A549 treated with AZD9567 at 1 μM for 4 hours (cell line): ENCODE measurements around the gene AMOT. TPM values are rescaled to one million over a fixed set of nuclear protein-coding genes. Genes with fewer than 3 reads are reported as not detected.

Experiments
- total RNA-seq: library from RNA; stranded (reverse); fragments of 200-300 nt; extraction: Qiagen RNA extraction; gene quantifications from 5 replicates; pipeline ENCODE4 v1.2.3, GENCODE V29; 2022; ENCODE audit not compliant: insufficient read depth

Gene AMOT
- 0.01 to 0.05 TPM (median 0.03 TPM) in 4 of 5 replicates, not detected in the other for total RNA-seq

GRCh38 chrX:112840382-112841113 is at the start of gene AMOT:
TSS of gene AMOT (minus strand) at chrX:112840831. CDS start at chrX:112823126, 17,705 bp downstream.

Other genes starting within 250 kb of the AMOT start
- gene LHFPL1, start 160.9 kb downstream of the AMOT start, total RNA-seq: not detected in 5 replicates